ENCODE data around the gene SGIP1. TPM values are rescaled to one million over a fixed set of nuclear protein-coding genes. Genes with fewer than 3 reads are reported as not detected.

Gene SGIP1
- total RNA-seq, 1 donor, result 180 TPM

DNA sequence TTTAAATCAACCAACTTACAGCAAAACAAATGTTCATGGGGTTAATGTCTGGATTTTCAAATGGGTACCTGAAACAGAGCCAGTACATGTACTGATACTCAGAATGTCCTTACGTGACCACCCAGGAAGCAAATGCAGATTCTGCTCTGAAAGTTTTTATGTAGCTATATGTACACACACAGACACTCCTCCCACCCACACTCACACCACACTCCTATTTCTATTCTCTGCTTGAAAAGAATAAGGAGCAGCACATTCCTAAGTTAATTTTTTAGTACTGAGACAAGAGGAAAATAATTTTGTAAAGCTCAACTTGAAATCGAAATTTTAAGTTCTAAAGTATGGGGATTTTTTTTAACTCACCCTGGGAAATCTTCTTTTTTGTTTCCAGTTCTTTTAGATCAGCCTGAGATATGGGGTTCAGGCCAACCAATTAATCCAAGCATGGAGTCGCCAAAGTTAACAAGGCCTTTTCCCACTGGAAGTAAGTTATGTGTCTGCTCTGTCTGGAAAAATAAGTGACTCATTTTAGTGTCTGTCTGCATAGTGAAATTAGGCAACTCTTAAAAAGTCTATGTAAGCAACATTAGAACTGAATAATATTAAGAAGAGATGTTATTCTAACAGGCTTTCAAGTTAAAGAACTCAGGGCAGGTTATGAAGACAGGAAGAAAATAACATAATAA is 142.8 kb downstream of the SGIP1 start:
- TF ChIP-seq, protein P1, sequence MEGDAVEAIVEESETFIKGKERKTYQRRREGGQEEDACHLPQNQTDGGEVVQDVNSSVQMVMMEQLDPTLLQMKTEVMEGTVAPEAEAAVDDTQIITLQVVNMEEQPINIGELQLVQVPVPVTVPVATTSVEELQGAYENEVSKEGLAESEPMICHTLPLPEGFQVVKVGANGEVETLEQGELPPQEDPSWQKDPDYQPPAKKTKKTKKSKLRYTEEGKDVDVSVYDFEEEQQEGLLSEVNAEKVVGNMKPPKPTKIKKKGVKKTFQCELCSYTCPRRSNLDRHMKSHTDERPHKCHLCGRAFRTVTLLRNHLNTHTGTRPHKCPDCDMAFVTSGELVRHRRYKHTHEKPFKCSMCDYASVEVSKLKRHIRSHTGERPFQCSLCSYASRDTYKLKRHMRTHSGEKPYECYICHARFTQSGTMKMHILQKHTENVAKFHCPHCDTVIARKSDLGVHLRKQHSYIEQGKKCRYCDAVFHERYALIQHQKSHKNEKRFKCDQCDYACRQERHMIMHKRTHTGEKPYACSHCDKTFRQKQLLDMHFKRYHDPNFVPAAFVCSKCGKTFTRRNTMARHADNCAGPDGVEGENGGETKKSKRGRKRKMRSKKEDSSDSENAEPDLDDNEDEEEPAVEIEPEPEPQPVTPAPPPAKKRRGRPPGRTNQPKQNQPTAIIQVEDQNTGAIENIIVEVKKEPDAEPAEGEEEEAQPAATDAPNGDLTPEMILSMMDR (IDR thresholded peaks at IDR 0.05; ENCODE audit: insufficient read depth, low read depth, low read length), result no peak
- H3K4me3 ChIP-seq (ENCODE audit: low read depth, low read length), result no peak overlapping the region

DNA sequence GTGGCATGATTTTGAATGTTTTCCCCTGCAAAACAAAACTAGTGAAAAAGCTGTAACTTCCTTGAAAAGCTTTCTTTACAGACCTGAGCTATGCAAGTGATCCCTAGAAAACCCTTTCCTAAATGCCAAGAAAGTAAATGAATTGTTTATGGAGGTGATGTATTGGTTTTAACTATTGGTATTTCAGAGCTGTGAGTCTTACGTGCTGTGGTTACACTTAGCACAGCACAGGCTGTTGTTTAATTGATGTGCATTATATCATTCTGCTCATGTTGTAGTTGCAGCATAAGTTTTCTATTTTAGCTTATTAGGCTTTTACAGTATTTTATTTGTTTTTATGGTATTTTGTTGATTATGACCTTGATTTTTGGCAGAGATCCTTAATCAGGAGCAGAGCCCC is 144.2 kb downstream of the SGIP1 start:
- no peak overlapping the region for H3K4me3 ChIP-seq (ENCODE audit: low read depth, low read length)
- DNase-seq (ENCODE audit: low read depth), result no peak
- TF ChIP-seq, protein P1 (IDR thresholded peaks at IDR 0.05; ENCODE audit: insufficient read depth, low read depth, low read length), result no peak

More for the DNA sequence above, 142.8 kb downstream of the SGIP1 start:
- peak; percentile 94 for DNase-seq (ENCODE audit: low read depth)

DNA sequence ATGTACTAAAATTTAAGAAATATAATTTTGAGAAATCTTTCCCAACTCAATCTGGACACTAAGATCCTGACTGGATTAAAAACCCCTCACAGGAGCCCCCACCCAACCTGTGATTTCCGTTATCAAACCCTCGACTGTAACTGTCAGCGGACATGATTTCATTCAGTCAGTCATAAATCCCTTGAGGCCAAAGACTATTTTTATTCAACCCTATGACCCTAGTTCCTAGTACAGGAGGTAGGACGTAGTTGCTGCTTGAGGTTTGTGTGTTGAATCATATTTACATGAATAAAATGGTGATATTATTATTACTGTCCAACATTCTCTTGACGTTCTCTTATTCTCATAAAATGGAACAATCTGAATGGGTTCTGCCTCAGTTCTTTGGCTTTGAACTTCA is 145.2 kb downstream of the SGIP1 start:
- no peak overlapping the region for H3K4me3 ChIP-seq (ENCODE audit: low read depth, low read length)
- DNase-seq (ENCODE audit: low read depth), result no peak
- TF ChIP-seq, protein P1 (IDR thresholded peaks at IDR 0.05; ENCODE audit: insufficient read depth, low read depth, low read length), result no peak

DNA sequence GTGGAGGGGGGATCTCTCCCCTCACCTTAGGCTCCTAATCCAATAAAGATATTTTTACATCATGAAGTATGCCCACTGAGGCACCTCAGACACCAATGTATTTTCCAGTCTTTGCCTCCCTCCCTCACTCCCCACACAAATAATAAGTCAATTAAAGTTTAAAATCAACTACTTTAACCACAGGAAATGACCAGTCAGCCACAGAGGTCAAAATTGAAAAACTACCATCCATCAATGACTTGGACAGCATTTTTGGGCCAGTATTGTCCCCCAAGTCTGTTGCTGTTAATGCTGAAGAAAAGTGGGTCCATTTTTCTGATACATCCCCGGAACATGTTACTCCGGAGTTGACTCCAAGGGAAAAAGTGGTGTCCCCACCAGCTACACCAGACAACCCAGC is 147.7 kb downstream of the SGIP1 start:
- no peak for DNase-seq (ENCODE audit: low read depth)
- H3K4me3 ChIP-seq (ENCODE audit: low read depth, low read length), result no peak overlapping the region
- TF ChIP-seq, protein P1 (IDR thresholded peaks at IDR 0.05; ENCODE audit: insufficient read depth, low read depth, low read length), result no peak

DNA sequence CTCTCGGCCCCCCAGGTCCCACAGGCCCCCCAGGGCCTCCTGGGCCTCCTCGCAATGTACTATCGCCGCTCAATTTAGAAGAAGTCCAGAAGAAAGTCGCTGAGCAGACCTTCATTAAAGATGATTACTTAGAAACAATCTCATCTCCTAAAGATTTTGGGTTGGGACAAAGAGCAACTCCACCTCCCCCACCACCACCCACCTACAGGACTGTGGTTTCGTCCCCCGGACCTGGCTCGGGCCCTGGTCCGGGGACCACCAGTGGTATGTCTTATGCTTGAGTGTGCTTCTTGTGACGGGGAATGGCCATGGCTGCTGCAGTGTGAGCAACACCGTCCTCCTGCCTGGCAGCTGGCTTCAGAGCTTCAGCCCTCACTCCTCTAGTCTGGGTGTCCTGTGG is 148.2 kb downstream of the SGIP1 start:
- no peak for DNase-seq (ENCODE audit: low read depth)
- H3K4me3 ChIP-seq (ENCODE audit: low read depth, low read length), result no peak overlapping the region
- TF ChIP-seq, protein P1 (IDR thresholded peaks at IDR 0.05; ENCODE audit: insufficient read depth, low read depth, low read length), result no peak

DNA sequence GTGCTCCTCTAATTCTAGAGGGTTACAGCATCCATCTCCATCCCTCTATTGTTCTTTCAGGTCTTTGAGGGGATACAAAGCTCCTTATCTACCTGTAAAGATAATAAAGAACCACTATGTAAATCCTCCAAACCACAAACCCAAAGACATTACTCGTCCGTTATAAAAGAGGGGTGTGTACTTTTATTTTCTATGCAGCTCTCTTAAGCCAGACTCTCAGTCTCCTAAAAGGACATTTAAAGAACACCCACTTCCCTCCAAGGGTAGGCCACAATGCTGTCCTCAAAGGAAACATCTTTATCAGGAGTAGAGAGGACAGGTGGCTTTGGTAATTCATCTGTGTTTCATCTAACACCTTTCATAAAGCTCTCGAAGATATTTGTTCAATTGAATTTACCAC is 150.4 kb downstream of the SGIP1 start:
- TF ChIP-seq, protein P1 (IDR thresholded peaks at IDR 0.05; ENCODE audit: insufficient read depth, low read depth, low read length), result no peak
- H3K4me3 ChIP-seq (ENCODE audit: low read depth, low read length), result no peak overlapping the region

DNA sequence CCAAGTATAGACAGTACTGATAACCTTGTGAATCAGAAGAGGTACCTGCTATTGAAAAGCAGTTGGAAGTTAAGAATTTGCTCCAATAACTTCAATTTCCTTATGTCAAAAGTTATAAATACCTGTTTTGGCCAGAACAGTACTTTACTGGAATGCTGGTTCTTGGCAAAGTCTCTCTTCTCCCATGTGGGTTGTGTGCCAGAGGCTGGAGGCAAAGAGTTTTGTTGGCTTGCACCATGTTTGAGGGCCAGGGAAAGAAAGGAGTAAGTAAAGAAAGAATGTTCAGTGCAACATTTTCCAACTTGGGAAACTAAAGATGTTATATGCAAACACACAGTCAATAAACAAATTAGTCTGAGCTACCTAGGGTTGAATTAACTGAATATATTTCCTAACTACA is 151.3 kb downstream of the SGIP1 start:
- no peak overlapping the region for H3K4me3 ChIP-seq (ENCODE audit: low read depth, low read length)
- TF ChIP-seq, protein P1 (IDR thresholded peaks at IDR 0.05; ENCODE audit: insufficient read depth, low read depth, low read length), result no peak
- no peak for DNase-seq (ENCODE audit: low read depth)

More for the DNA sequence above, 150.4 kb downstream of the SGIP1 start:
- DNase-seq (ENCODE audit: low read depth), result no peak
